Fibroblast of peridontal ligament (primary cell): ENCODE results near the gene MYOM3.

Source experiments
- DNase-seq: peaks from one replicate; pipeline ENCODE4 v3.0.0-alpha.2; 2010; ENCODE audit errors: extremely low read depth

MYOM3 gene

DNA sequence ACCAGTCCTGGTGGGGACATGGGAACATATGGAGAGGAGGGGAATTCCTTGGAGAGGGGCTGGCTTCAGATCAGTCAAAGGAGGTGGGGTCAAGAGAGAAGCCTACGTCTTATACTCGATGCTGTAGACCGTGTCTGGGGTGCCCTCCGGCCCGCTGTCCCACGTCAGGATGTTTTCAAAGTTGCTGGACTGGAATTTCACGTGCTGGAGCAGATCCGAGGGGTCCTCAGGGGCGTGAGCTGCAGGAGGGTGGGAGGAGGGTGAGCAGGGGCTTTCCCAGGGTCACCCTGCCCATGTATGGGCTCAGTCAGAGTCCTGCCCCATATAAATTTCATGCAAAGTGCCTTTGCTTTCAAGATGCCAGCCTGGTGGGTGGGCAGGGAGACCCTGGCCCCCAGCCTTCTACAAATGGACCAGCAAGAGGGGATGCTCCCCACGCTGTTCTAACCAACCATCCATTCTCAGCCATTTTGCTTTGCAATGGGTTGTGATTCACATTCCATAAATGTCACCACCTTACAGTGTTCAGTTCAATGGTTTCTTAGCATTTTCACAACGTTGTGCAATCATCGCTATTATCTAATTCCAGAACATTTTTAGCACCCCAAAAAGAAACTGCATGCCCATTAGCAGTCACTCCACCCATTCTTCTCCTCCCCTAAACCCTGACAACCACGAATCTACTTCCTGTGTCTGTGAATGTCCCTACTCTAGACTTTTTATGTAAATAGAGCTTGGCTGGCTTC is 26.7 kb upstream of the MYOM3 start:
- no peak for DNase-seq

DNA sequence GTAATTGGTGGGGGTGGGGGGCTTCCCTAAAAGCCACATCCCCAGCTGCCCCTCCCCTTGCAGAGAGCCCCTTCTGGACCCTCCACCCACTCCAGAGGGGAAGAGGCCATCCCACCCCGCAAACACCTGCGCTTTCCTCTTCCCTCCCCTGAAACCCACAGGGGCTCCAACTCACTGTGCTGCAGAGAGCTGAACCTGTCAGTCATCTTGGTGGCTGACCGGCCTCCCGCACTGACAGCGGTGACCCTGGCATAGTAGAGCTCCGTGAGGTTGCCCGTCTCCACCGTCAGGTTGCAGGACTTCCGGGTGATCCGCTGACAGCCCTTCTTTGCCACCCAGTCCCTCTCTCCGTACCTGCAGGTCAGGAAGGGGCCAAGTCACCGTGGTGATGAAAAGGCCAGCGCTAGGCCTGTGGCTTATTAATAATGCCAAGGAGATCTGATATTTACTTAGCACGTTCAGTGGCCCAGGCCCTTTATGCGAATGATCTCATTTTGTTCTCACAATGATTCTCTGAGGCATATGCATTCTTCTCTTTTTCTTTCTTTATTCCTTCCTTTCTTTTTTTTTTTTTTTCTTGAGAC is 25.1 kb upstream of the MYOM3 start:
- DNase-seq: no peak

DNA sequence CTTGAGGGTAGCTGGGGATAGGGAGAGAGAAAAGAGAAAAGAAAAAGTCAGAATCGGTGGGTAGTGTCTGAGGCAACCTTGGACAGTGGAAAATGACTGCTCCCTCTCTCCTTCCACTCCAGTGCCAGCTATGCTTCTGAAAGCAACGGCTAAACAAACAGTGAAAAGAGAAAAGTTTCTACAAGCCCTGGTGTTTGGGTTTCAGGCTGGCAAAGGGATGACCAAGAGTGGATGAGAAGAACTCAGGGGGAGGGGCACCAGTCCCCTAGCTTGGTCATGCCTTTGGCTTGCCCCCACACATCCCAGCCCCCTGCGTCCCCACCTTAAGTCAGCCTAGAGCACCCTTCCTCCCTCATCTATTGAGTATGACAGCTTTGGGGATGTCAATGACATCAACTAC is 22.4 kb upstream of the MYOM3 start:
- no peak for DNase-seq

DNA sequence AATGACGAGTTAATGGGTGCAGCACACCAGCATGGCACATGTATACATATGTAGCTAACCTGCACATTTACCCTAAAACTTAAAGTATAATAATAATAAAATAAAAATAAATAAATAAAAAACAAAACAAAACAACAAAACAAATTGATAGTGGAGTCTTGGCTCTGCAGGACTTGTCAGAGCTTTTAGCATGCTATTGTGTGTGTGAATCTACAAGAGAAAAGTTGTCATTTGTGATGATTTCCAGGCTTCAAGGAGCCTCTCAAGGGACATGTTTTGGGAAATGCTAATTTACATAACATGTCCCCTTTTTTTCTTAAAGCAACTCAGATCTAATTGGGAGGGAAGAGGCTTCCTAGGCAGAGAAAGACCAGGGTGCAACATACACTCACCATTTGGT is 21.9 kb upstream of the MYOM3 start:
- DNase-seq: no peak

DNA sequence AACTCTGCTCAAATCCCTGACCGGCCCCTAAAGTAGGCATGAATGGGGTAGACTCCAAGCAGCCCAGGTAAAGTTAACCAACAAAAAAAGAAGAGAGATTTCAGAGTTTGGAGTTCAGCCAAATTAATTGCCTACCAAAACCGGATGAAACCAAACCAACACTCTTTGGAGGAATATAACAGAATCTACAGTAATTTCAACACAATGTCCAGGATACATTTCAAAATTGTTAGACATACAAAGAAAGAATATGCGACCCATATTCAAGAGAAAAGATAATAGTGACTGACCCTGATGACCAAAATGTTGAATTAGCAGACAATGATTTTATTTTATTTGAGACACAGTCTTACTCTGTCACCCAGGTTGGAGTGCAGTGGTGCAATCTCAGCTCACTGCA is 18.4 kb upstream of the MYOM3 start:
- DNase-seq: no peak

DNA sequence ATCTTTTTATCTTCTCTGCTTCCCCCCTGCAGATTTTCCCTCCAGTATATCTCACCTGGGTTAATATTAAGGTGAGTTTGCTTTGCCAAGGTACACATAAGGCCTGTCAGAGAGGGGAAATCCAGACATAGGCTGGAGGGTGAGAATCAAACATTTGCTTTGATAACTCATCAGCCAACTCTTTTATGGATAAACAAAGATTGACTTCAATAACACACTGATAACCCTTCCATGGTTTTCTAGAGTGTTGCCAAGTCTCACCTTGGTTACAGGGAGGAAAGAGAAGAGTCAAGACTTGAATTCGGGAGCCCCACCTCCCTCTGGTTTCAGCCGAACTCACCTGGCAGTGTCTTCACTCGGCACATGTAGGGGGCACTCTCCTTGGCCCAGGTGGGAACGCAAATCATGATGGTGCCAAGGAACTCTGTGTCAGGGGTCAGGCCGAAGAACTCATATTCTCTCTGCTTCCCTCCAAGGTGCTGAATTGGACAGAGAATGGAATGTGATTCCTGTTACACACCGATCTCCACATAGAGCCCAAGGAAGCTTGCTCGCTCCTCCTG is 15.9 kb upstream of the MYOM3 start:
- no peak for DNase-seq

DNA sequence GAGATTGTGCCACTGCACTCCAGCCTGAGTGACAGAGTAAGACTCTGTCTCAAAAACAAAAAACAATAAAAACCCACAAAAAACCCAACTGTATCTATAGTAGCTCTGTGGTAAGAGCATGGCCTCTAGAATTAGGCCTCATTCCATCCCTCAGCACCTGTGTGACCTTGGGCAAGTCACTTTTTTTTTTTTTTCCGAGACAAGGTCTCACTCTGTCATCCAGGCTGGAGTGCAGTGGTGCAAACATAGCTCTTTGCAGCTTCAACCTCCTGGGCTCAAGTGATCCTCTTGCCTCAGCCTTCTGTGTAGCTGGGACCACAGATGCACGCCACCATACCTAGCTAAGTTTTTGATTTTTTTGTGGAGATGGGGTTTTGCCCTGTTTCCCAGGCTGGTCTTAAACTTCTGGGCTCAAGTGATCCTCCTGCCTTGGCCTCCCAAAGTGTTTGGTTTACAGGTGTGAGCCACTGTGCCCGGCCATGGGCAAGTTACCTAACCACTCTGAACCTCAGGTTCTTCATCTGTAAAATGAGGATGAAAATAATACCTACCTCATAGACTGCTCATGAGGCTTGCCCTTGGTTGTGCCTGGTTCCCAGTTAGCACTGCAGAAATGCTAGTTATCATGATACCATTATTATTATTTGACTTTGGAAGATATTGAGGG is 15.3 kb upstream of the MYOM3 start:
- DNase-seq: no peak

DNA sequence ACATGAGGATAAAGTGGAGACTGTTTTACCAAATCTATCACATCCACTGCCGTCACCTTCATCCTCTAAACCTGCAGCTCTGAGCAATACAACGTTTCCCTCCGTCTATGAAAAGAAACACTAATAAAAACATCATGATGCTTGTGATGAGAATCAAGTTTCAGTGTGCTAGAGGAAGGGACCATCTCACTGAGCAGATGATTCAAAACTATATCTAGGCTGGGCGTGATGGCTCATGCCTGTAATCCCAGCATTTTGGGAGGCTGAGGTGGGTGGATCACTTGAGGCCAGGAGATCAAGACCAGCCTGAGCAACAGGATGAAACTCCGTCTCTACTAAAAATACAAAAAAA is 14.7 kb upstream of the MYOM3 start:
- no peak for DNase-seq

DNA sequence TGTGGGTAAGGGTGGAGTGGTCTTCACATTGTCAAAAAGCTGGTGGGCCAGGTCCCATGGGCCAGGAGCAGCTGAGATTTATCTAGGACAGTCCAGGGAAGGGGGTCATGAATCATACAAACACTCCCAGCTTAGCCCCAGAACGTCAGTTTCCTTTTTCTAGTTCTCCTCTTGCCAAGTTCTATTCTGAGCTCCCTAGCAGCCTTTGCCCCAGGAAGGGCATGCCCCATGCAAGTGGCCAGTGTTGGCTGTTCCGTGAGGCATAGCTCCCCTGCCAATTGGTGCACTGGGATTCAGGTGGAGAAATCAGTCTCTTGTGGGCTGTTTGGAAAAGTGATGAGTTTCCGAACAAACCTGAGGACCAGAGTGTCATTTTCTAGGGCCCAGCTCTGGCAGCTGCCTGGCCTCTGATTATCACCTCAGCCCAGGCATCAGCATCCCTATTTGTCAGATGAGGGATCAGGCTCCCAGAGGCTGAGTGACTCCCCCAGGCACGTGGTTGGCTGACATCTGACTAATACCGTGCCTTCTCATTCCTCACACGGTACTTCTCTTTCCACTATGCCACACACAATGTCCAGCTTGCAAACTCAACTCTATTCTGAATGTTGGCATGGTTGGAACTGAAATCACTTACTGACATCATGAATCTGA is 14.2 kb upstream of the MYOM3 start:
- no peak for DNase-seq

DNA sequence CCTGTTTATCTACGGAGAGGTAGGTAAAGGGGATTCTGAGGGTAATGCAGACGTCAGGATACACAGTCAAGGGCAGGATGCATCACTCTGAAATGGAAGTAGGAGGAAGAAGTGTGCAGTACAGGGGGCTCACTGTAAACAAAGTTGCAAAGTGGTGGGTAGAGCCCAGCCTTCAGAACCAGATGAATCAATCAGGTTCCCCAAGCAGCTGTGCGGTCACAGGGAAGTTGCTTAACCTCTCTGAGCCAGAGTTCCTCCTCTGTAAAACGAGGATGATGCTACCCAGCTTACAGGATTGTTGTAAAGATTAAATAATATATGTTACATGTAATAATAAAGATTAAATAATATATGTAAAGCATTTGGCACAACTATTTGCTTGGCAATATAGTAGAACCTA is 13.5 kb upstream of the MYOM3 start:
- DNase-seq: no peak

DNA sequence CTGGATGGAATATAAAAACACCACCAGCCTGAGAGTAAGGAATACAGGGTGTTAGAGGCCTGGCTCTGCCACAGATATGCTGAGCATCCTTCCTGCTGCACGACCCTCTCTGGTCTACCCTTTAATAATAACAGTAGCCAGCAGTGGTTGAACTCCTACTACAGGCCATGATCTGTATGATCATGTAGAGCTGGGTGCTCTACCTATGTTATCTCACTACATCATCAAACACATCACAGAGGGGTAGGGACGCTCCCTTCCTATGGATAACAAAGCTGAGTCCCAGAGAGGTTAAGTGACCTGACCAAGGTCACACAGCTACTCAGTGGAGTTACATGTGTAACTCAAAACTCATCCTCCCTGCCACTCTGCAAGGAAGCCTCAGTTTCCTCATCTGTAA is 13.0 kb upstream of the MYOM3 start:
- no peak for DNase-seq

DNA sequence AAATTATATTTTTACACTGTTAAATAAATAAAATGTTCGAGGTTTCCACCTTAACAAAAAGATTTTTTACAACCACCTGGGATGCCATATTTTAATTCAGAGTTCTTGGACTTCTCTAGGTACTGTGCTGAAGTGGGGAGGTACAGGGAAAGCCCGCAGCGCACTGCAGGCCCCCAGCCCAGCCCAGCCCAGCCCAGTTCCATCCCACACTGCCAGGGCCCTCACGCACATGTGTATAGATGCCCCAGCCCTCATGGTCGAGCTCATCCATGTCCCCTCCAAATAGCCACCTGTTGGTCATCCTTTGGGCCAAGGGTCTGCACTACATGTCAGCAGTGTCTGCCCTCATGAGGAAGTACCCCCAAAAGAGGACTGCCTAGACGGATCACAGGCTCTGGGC is 11.7 kb upstream of the MYOM3 start:
- no peak for DNase-seq

DNA sequence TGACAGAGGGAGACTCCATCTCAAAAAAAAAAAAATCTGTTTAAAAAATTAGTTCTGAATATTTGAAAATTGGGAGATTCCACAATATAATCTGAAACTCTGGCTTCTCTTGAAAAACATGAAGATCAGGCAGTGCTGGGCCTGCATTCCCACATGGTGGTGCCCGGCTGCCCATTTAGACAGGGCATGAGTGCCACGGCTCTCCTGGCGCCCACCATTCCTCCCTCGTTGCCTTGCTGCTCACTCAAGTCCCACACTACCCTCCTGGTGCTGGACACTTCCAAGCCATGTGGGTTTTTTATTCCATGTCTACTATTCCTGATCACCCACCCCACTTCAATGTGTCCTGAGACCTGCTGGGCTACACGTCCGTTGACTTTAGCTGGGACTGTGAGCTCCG is 10.8 kb upstream of the MYOM3 start:
- no peak for DNase-seq

DNA sequence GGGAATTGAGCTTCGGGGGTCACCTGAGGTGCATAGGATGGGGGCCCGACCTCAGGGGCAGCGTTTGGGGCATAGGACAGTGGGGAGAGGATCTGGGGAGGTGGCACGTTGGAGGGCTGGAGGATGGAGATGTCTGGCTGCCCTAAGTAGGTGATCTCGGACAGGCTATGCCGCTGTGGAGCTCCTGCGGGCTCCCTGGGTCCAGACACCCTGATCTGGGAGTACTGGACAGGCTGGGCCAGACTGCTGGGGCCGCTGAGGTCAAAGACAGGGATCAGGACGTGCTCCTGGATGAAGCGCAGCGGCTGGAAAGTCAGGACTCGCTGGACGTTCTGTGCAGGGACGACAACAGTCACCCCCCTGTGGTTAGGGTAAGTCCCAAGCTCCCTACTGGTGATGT is 9.5 kb upstream of the MYOM3 start:
- no peak for DNase-seq

DNA sequence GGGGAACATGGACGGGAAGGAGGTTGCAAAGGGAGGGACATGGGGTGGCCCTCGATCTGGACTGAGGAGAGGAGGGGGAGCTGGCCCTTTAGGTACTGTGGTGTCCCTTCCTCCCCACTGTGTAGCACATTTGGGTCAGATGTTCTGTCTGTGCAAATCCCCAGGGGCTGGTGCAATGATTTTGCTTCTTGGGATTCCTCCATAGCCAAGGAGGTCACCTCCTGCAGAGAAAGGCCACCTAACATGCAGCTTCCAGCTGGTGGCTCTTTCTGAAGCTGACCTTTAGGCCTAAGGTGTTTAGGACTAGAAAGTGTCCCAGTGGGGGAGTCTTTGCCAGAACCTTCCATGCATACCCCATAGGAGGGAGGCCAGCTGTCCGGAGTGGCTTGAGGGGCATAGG is 9.0 kb upstream of the MYOM3 start:
- DNase-seq: no peak

DNA sequence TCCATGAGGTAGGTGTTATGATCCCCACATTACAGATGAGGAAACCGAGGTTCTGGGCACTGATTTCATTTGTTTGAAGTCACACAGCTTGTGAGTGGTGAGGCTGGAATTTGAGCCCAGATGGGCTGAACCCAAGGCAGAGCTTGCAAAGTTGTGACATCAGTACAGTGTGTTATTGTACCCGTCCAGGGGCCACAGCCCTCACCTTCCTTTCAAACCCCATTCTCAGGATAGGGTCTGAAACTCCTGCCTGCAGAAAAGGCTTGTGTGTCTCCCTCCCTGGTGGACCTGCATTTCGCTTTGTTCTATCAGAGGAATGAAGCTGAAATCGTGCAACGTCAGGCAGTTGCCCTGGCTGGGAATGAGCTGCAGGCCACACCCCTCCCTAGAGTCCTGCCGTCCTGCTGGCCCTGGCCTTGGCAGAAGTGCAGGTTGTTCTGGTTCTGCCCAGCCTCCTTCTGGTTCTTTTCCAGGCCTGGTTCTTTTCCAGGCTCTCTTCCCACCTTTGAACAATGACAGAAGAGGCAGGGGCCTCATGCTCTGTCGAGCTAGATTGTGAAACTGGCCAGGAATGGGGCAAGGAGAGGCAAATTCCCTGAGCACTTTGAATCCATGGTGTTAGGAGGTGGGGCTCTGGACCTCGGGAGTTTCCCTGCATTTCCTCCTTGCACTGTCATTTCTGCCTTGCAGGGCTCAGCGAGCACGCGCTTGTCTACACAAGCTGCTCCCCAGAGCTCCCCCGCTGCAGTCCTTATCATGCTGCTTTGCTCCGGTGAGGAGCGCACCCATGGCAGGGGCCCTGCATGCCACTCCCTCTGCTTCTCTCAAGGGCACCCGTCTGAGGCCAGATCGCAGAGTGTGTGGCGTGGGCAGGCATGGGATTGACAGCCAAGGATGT is 8.2 kb upstream of the MYOM3 start:
- no peak for DNase-seq

DNA sequence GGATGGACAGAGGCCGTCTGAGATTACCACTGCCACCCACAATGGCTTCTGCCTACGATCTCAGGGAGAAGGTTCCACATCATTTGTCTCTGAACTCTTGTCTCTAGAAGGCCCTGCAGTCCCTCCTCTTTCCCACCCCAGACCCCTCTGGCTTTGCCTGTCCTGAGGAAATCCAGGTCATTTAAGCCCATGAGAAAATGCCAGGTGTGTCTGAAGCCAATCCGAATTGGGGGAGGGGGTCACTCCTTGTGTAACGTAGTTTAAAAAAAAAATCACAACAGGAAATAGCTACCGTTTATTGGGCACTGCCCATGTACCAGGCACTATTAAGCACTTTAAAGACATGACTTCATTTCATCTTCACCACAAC is 7.5 kb upstream of the MYOM3 start:
- DNase-seq: no peak

DNA sequence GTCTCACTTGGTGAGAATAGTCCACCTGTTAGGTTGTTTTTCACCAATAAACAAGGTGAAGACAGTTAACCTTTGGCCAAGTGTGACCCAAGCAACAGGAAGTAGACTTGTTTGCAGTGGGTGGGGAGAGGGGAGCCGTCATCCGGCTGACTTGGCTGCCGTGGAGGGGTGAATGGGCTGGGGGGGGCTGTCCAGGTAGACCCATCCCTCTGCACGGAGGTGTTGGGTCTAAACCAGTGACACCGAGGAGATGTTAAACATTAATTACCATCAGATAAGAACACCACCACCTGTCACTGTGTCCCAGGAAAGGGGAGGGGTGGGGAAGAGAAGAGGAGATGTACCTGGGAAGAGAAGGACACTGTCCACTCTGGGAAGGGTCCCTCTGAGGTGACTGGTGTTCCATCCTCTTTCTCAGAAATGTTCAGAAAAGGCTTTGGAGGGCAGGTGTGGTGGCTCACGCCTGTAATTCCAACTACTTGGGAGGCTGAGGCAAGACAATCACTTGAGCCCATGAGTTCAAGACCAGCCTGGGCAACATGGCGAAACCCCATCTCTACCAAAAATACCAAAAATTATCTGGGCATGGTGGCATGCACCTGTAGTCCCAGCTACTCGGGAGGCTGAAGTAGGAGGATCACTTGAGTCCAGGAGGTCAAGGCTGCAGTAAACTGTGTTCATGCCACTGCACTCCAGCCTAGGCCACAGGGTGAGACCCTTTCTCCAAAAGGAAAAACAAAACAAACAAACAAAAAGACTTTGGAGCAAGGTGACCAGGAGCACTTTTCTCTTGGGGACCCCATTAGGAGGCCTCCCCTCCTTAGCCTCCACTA is 6.7 kb upstream of the MYOM3 start:
- no peak for DNase-seq

DNA sequence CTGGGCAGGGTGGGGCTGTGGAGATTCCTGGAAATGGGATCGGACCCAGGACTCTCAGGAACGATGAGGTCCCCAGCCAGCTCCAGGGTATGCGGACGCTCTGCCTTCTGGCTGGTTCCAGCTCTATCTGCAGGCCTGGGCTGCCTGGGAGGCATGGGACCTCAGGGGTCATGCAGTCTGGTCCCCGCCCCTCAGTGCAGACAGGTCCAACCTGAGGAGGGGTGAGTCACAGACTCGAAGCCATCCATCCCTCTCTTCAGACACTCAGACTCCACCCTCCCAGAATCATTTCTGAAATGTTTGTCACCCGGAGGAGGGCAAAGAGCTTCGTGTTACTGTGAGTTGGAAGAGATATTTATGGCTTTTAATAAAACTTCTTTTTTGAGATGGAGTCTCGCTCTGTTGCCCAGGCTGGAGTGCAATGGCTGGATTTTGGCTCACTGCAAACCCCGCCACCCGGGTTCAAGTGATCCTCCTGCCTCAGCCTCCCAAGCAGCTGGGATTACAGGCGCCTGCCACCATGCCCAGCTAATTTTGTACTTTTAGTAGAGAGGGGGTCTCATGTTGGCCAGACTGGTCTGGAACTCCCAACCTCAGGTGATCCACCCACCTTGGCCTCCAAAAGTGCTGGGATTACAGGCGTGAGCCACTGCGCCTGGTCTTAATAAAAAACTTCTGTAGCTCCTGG is 5.9 kb upstream of the MYOM3 start:
- no peak for DNase-seq

DNA sequence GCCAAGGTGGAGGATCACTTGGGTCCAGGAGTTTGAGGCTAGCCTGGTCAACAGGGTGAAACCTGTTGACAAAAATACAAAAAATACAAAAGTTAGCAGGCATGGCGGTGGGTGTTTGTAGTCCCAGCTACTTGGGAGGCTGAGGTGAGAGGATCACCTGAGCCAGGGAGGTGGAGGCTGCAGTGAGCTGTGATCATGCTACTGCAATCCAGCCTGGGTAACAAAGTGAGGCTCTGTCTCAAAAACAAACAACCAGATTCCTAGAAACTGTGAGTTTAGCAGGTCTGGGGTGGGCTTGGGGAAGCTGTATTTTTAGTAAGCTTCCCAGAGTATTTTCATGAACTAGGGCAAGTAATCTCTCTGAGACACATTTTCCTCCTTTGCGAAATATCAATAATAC is 5.2 kb upstream of the MYOM3 start:
- DNase-seq: no peak
